GM13977 (cell line): ENCODE data around the gene RAP1A.

ENCODE experiments used
- DNase-seq: peaks from one replicate; pipeline ENCODE4 v3.0.0; 2012; ENCODE audit warnings: low spot score
- in situ Hi-C: fragments of 300-500 bp; cut with MboI; formaldehyde crosslinking; loops from one replicate; pipeline ENCODE4 v1.12.0; 2022; ENCODE audit warnings: low sequenced_read_pairs, low pct_unique_long_range_greater_than_20kb, mixed read lengths, inconsistent platforms; ENCODE audit not compliant: unreplicated experiment
- TF ChIP-seq, protein P1 (sequence below): IDR thresholded peaks from 2 replicates; pipeline ENCODE4 v1.5.1; 2012; ENCODE audit warnings: mild to moderate bottlenecking, control low read depth; ENCODE audit not compliant: insufficient read depth; ENCODE audit errors: extremely low read depth, missing control alignments

RAP1A gene

DNA sequence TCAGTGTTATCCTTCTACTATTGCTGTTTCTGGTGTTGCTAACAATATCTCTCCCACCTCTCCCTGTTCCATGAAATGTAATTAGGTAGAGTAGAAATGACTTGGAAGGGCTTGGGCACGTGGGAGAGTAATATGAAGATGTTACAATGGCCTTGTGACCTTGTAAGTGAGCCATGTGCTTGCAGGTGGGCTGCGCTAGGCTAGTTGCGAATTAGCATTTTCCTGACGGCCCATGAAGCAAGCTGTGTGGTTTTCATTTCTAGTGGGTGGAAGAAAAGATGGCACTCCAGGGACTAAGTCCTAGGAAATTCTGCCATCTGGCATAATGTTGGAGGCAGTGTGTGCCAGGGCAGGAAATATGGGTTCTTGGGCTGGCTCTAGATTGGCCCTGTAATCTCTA lies 128.4 kb downstream of the RAP1A start:
- TF ChIP-seq, protein P1, sequence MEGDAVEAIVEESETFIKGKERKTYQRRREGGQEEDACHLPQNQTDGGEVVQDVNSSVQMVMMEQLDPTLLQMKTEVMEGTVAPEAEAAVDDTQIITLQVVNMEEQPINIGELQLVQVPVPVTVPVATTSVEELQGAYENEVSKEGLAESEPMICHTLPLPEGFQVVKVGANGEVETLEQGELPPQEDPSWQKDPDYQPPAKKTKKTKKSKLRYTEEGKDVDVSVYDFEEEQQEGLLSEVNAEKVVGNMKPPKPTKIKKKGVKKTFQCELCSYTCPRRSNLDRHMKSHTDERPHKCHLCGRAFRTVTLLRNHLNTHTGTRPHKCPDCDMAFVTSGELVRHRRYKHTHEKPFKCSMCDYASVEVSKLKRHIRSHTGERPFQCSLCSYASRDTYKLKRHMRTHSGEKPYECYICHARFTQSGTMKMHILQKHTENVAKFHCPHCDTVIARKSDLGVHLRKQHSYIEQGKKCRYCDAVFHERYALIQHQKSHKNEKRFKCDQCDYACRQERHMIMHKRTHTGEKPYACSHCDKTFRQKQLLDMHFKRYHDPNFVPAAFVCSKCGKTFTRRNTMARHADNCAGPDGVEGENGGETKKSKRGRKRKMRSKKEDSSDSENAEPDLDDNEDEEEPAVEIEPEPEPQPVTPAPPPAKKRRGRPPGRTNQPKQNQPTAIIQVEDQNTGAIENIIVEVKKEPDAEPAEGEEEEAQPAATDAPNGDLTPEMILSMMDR: no peak
- in situ Hi-C loops: no loop called here
- DNase-seq: no peak

DNA sequence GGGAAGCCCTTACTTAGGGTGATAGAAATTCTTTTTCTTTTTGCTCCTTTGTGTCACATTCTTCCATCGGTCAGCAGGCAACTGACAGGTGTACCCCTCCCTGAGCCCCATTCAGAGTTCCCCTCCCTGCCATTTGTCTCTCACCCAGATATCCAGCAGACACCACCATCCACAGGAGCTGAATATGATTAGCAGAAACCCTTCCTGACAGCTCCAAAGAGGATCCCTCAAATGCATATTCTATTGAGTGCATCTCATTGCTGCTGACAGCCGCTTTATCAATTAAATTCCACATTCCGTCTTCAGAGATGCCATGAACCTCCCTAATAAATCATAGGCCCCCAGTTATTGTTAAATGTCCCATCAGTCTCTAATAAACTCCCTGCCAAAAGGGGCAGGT lies 130.0 kb downstream of the RAP1A start:
- in situ Hi-C loops: loop anchor here (5.0 to 25.0 kb wide), 2 partner anchors 32 to 537 kb away; partner anchors contain the start of gene DENND2D
- TF ChIP-seq, protein P1: no peak
- DNase-seq: no peak

DNA sequence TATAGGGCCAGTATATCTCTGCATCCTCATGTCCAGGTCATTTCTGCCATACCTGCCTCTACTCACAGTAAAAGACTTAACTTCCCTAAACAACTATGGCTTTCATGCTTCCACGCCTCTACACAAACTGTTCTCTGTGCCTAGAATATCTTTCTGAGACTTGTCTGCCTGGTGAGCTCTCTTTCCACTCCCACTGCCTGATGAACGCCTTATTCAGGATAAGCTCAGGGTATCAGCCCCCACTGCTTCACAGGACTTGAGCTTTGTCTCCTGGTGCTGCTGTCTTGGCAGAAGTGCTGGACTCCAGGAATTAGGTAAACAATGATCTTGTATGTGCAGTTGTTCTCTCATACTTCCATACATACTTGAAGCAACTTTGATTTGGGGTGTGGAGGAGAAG lies 131.3 kb downstream of the RAP1A start:
- DNase-seq: no peak
- in situ Hi-C loops: loop anchor here (5.0 to 25.0 kb wide), 2 partner anchors 34 to 539 kb away; partner anchors contain the start of gene DENND2D
- TF ChIP-seq, protein P1: no peak

DNA sequence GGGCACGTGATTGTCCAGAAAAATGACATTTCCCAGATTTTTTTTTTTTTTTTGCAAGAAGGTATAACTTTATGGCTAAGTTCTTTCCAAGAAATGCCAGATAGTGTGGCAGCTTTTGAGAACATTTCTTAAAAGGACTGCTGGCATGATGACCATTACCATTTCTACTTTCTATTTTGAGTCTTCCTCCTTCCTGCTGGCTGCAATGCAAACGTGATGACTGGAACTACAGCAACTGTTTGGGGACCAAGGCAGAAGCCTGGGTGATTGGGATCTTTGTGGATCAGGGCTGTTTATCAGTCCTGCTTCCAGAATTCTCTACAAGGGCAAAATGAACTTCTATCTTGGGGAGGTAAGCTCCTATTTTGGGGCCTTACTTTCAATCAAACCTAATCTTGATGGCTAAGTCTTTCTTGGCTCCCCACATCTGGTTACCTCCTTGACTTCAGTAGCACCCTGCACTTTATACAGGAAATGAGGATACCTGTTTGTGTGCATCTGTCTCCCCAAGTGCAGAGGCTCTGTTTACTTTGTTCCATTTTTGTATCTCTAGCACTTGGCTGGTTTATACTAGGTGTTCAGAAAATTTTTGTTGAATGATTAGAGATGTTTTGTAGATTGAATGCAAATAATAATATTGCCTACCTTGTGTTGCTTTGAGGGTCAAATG lies 132.5 kb downstream of the RAP1A start:
- TF ChIP-seq, protein P1: no peak
- no peak for DNase-seq
- in situ Hi-C loops: loop anchor here (5.0 to 25.0 kb wide), 2 partner anchors 35 to 540 kb away; partner anchors contain the start of gene DENND2D

DNA sequence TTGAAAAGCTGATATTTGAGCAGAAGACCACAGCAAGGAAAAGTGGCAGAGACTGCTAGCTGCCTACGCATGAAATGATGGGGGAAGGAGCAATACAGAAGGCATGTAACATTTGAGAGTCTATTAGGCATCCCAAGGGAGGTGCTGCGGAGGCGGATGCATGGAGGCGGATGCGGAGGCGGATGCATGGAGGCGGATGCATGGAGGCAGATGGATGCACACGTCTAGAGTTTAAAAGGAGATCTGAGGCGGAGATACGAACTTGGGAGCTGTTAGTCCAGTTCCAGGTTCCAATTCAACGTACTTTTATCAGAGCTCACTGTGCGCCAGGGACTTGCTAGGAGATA lies 135.4 kb downstream of the RAP1A start:
- TF ChIP-seq, protein P1: no peak
- in situ Hi-C loops: loop anchor here (5.0 to 25.0 kb wide), 2 partner anchors 38 to 543 kb away; partner anchors contain the start of gene DENND2D
- DNase-seq: no peak

DNA sequence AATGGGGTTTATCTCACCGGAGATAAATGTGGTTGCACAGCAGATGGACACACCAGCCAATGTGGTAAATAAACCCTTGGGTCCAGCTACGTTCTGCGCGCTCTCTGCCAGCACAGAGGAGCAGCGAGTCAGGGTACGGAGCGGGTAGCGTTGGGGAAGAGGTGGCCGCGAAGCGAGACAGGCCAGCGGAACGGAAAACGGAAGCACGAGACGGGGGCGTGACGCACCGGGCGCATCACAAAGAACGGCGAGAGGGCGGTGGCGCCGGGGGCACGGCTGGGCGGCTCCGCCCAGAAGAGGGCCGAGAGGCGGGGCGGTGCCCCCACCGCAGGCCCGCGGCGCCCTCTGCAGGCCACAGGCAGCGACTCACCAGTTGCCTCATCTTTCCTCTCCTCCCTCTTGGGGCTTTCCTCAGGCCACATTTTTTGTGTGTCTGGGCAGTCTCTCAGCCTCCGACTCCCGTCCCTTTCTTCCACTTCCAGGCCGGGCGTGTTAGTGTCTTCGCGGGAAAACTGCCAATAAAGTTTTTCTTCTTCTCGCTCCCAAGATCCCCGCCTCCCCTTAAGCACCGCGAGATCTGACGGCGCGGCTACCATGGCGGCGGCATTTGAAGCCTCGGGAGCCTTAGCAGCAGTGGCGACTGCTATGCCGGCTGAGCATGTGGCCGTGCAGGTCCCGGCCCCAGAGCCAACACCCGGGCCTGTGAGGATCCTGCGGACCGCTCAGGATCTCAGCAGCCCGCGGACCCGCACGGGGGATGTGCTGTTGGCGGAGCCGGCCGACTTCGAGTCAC lies 135.9 kb downstream of the RAP1A start, which contains the start of gene DDX20:
DDX20 (plus strand) TSS at position 571 of the 793 bp plus-strand sequence; CDS start at position 595, 24 bp downstream.
- in situ Hi-C loops: loop anchor here (25.0 kb wide), 1 partner anchor 543 kb away; the partner anchor contains the start of gene DENND2D
- TF ChIP-seq, protein P1: peak; percentile 91
- DNase-seq: peak; percentile 97
